Hematopoietic multipotent progenitor cell treated with erythropoietin and hydrocortisone succinate and interleukin-3 and kit ligand, for 15 days (in vitro differentiated cells): ENCODE results near the gene SMOC2.

Experiments used
- DNase-seq: peaks from one replicate; pipeline ENCODE4 v3.0.0-alpha.2; 2015; ENCODE audit warnings: low spot score

The SMOC2 gene

GRCh38 chr6:168485818-168486217 is 44.8 kb downstream of the SMOC2 start:
- no peak for DNase-seq

- no peak for DNase-seq
Measured at GRCh38 chr6:168490757-168491156, 49.8 kb downstream of the SMOC2 start.

GRCh38 chr6:168493976-168494375 is 53.0 kb downstream of the SMOC2 start:
- DNase-seq, result no peak

- no peak for DNase-seq
Measured at GRCh38 chr6:168494726-168495125, 53.7 kb downstream of the SMOC2 start.

GRCh38 chr6:168495133-168495532 is 54.1 kb downstream of the SMOC2 start:
- no peak for DNase-seq

GRCh38 chr6:168495636-168496035 is 54.7 kb downstream of the SMOC2 start:
- no peak for DNase-seq

- DNase-seq, result no peak
Measured at GRCh38 chr6:168496139-168496996, 55.4 kb downstream of the SMOC2 start.

GRCh38 chr6:168496997-168497331 is 56.0 kb downstream of the SMOC2 start:
- DNase-seq, result no peak

- DNase-seq, result no peak
Measured at GRCh38 chr6:168497381-168497780, 56.4 kb downstream of the SMOC2 start.

GRCh38 chr6:168498161-168498843 is 57.3 kb downstream of the SMOC2 start:
- DNase-seq, result no peak

- DNase-seq, result no peak
Measured at GRCh38 chr6:168499045-168499650, 58.2 kb downstream of the SMOC2 start.

GRCh38 chr6:168500519-168500918 is 59.5 kb downstream of the SMOC2 start:
- no peak for DNase-seq

GRCh38 chr6:168501561-168501960 is 60.6 kb downstream of the SMOC2 start:
- DNase-seq, result no peak

GRCh38 chr6:168504366-168504765 is 63.4 kb downstream of the SMOC2 start:
- DNase-seq, result no peak

GRCh38 chr6:168506460-168506859 is 65.5 kb downstream of the SMOC2 start:
- DNase-seq, result no peak

- DNase-seq, result no peak
Measured at GRCh38 chr6:168507297-168507696, 66.3 kb downstream of the SMOC2 start.

- no peak for DNase-seq
Measured at GRCh38 chr6:168507730-168508129, 66.7 kb downstream of the SMOC2 start.

- DNase-seq, result no peak
Measured at GRCh38 chr6:168508903-168509302, 67.9 kb downstream of the SMOC2 start.

GRCh38 chr6:168513766-168514165 is 72.8 kb downstream of the SMOC2 start:
- DNase-seq, result no peak

- no peak for DNase-seq
Measured at GRCh38 chr6:168514216-168514615, 73.2 kb downstream of the SMOC2 start.

GRCh38 chr6:168515376-168515775 is 74.4 kb downstream of the SMOC2 start:
- no peak for DNase-seq

- DNase-seq, result no peak
Measured at GRCh38 chr6:168516944-168517741, 76.2 kb downstream of the SMOC2 start.
